Small intestine (tissue), 7 donors: ENCODE data around the gene SLCO3A1. TPM values are rescaled to one million over a fixed set of nuclear protein-coding genes. Genes with fewer than 3 reads are reported as not detected.

Experiments used
- DNase-seq, 2 donors: peaks; one replicate each; pipeline versions ENCODE4 v3.0.0 to v3.0.0-alpha.2; 2013
- FAIRE-seq: peaks from 2 replicates; lab custom pipeline; 2012; peaks lifted over from hg19 to GRCh38; lab: Jason Lieb, UNC
- H3K27ac ChIP-seq, 3 donors: one replicate each; pipeline ENCODE4 v1.5.1; 2013; ENCODE audit warnings: low read length in 2 of 3, mild to moderate bottlenecking in 2 of 3, control low read depth in 1 of 3, inconsistent platforms in 1 of 3, low read depth in 1 of 3, moderate library complexity in 1 of 3
- H3K27me3 ChIP-seq, 3 donors: one replicate each; pipeline ENCODE4 v1.6.1; 2013; ENCODE audit warnings: low read length in 3 of 3, inconsistent platforms in 1 of 3; ENCODE audit not compliant: control insufficient read depth in 3 of 3, insufficient read depth in 3 of 3
- H3K36me3 ChIP-seq, 3 donors: one replicate each; pipeline ENCODE4 v1.6.1; 2013; ENCODE audit warnings: low read length in 3 of 3, inconsistent platforms in 1 of 3, low read depth in 1 of 3, mild to moderate bottlenecking in 1 of 3, moderate library complexity in 1 of 3; ENCODE audit not compliant: control insufficient read depth in 3 of 3, insufficient read depth in 2 of 3
- H3K4me1 ChIP-seq, 3 donors: one replicate each; pipeline ENCODE4 v1.6.1; 2013; ENCODE audit warnings: low read length in 2 of 3, inconsistent platforms in 1 of 3, low read depth in 1 of 3, mild to moderate bottlenecking in 1 of 3, moderate library complexity in 1 of 3; ENCODE audit not compliant: control insufficient read depth in 3 of 3, insufficient read depth in 2 of 3
- H3K4me3 ChIP-seq, 3 donors: one replicate each; pipeline ENCODE4 v1.5.1; 2013; ENCODE audit warnings: low read length in 3 of 3, control low read depth in 1 of 3, inconsistent platforms in 1 of 3, low read depth in 1 of 3, mild to moderate bottlenecking in 1 of 3, moderate library complexity in 1 of 3
- H3K9me3 ChIP-seq, 2 donors: one replicate each; pipeline ENCODE4 v1.6.1; 2013; ENCODE audit warnings: low read depth in 1 of 2, low read length in 1 of 2; ENCODE audit not compliant: control insufficient read depth in 2 of 2, insufficient read depth in 1 of 2
- WGBS, 3 donors: extraction: QIAGEN DNeasy Blood & Tissue Kit; methylation state at CpG; one replicate each; pipeline ENCODE4 v1.1.7; 2013; 5-methylcytosine and 5-hydroxymethylcytosine counted together
- polyA plus RNA-seq, 4 donors: library from polyadenylated mRNA; stranded (reverse) in 3 of 4; unstranded in 1 of 4; fragments of 200-250 nt in 3 of 4; fragments of 120-200 nt in 1 of 4; gene quantifications; one replicate each; pipeline versions ENCODE4 v1.2.1 to v1.2.3, GENCODE V29; 2013
- donor health status: healthy with polysubstance abuse.
- donor health status: control.
- donor health status: control.
- donor health status: Bipolar disorder and iron deficiency.
- donor health status: healthy.

SLCO3A1 gene
- polyA plus RNA-seq, 4 donors, result 0.89 to 4.4 (median 2.6) TPM

DNA sequence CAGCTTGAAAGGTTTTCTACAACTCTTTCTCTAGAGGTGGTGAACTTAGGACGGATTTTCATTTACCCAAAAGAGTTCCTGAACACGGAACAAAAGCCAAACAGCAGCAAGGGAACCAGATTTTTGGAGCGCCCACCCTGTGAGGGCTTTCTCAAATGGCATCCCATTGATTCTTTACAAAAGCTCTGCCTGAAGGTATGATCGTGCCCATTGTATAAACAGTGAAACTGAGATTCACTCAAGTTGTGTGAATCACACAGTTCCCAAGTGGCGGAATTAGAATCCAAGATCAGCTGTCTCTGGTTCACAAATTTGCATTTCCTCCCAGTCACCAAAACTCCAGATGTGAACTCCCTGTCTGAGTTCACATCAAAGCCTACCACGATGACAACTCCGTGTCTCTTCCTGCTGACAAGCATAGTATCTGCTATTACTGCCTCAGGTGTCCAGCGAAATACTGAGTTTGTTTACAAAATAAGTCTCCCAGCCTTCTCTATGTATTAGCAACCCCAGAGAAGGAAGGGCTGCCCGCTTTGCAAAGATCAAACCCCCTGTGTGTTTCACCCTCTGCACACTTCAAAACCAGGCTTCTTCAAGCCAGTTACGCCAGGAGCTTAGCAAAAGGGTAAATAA lies 304.3 kb downstream of the SLCO3A1 start:
- no peak for FAIRE-seq
- no peaks in the 10 kb centered on the region for H3K27me3 ChIP-seq
- peaks cover 0 to 2% (median 2%) of the 10 kb centered on the region in 3 donors for H3K36me3 ChIP-seq
- H3K4me3 ChIP-seq, result no peak overlapping the region
- WGBS, 3 donors, result 88 to 93% (median 89%) methylated on average over 10 of the region's 10 CpGs
- no peak for DNase-seq
- no peak overlapping the region for H3K27ac ChIP-seq
- no peaks in the 10 kb centered on the region for H3K9me3 ChIP-seq
- peaks cover 0 to 2% (median 0%) of the 10 kb centered on the region in 3 donors for H3K4me1 ChIP-seq

DNA sequence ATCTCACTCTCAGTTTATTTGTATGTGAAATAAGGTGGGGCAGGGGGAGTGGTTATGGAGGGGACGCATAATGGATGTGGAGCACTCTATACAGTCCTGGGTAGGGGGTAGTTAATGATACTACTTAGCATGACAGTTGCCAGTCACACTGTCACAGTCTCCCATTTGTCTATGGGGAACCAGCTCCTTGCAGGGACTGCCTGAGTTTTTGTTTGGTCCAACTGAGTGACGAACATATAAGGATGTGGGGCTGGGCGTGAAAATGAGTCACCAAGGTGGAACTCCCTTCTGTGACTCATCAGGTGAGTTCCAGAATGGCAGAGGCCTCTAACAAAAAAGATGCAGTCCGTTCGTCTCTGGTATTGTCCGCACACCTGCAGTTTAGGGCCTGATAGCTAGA lies 304.9 kb downstream of the SLCO3A1 start:
- DNase-seq (peak in 1 of 2 donors; percentile 59), FAIRE-seq (no peak)
- Histone ChIP-seq H3K27ac (no peak overlapping the region), H3K27me3 (no peaks in the 10 kb centered on the region), H3K4me3 (no peak overlapping the region), H3K9me3 (no peaks in the 10 kb centered on the region), H3K4me1 (peaks cover 0 to 2% (median 0%) of the 10 kb centered on the region in 3 donors), H3K36me3 (peaks cover 0 to 6% (median 2%) of the 10 kb centered on the region in 3 donors)
- WGBS, 3 donors, result 45 to 62% (median 53%) methylated on average over 6 of the region's 6 CpGs

DNA sequence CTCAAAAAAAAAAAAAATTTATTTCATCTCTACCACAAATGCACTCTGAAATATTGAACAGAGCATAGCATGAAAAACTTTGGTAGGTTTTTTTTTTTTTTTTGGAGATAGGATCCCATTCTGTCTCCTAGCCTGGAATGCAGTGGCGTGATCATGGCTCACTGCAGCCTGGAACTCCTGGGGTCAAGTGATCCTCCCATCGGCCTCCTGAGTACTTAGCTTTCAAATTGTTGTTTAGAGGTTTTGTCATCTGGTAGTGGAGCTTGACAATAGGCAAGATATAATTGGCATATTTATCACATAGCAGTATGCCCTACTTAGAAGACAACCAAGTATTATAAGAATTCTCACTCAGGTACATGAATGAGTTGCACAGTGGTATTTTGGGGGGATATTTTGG lies 306.0 kb downstream of the SLCO3A1 start:
- Histone ChIP-seq H3K4me1 (peaks cover 2 to 4% (median 2%) of the 10 kb centered on the region in 3 donors), H3K27me3 (no peaks in the 10 kb centered on the region), H3K36me3 (peaks cover 0 to 7% (median 5%) of the 10 kb centered on the region in 3 donors), H3K9me3 (no peaks in the 10 kb centered on the region), H3K4me3 (no peak overlapping the region), H3K27ac (no peak overlapping the region)
- DNase-seq (no peak), FAIRE-seq (no peak)
- 87 to 90% (median 89%) methylated on average over 2 of the region's 2 CpGs for WGBS, 3 donors

DNA sequence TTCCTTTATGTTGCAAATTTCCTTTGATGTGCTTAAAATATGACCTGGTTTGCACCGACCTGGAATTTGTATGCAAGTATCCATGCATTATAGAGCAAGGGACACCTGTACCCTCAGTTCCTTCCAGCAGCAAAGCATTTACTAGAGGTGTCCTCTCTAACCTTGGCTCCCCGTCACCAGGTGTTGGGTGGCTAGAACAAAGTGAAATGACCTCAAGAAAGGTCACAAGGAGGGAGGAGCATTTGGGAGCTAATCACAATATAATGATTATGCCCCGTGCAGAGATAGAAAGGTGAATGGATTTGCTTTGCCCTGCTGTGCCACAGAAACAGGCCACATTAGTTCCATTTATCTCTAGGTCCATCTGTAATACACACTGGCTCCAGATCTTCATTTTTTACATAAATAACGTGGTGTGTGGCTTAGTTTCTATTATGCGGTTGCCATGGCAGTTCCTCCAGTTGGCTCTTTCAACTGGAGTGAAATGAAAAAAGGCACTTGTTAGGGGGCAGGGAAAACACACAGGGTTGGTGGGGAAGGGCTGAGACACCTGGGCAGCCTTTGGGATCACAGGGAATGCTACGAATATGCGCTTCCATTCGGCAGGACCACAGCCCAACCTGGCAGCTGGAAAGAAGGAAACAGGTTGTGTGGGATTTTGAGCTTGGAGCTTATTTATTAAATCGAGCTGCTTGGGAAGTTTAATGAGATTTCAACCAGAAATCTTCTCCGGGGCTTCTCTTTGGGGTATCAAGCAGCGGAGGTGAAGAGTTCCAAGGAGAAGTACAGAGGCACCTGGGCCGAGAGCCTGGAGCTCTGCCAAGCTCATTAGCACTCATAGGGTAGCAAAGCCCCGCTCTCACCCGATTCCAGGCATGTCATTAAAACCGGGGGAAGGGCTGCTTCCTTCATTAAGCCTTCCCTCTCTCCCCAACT lies 306.7 kb downstream of the SLCO3A1 start:
- H3K27ac ChIP-seq, result no peak overlapping the region
- no peak for FAIRE-seq
- WGBS, 3 donors, result 70 to 77% (median 75%) methylated on average over 15 of the region's 15 CpGs

DNA sequence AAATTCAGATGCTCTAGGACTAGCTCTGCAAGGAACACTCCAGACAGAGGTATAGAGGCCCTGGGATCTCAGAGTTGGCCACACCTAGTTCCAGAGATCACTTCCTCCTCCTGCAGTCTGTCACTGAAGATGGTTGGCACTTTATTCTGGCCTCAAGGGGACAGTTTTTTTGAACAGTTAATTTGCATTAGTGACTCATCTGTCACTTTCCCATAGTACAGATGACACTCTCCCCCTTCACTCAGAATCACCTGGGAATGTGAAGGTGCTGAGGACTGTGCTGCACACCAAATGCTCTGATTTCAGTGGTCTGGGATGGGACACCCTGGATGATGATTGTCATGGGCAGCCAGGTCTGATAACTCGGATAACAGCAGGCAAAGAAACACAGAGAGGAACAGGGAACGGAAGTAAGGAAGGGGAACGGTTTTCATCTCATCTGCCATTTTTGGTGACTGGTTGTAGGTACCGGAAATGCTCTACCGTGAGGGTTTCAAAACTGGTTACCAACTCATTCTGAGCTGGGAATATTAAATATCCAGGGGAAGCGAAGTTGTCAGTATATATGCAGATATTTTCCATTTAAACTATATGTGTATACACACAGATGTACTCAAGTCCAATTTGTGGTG lies 307.6 kb downstream of the SLCO3A1 start:
- no peaks in the 10 kb centered on the region for H3K9me3 ChIP-seq
- DNase-seq (peak; percentile 50 to 73), FAIRE-seq (no peak)
- no peak overlapping the region for H3K27ac ChIP-seq
- H3K27me3 ChIP-seq, result no peaks in the 10 kb centered on the region
- H3K36me3 ChIP-seq, result peaks cover 0 to 7% (median 5%) of the 10 kb centered on the region in 3 donors
- 78 to 86% (median 80%) methylated on average over 6 of the region's 6 CpGs for WGBS, 3 donors
- H3K4me3 ChIP-seq, result no peak overlapping the region
- peaks cover 2 to 10% (median 2%) of the 10 kb centered on the region in 3 donors for H3K4me1 ChIP-seq

More for the DNA sequence above, 306.7 kb downstream of the SLCO3A1 start:
- no peak for DNase-seq
- Histone ChIP-seq H3K9me3 (no peaks in the 10 kb centered on the region), H3K36me3 (peaks cover 0 to 7% (median 5%) of the 10 kb centered on the region in 3 donors), H3K4me3 (no peak overlapping the region), H3K27me3 (no peaks in the 10 kb centered on the region), H3K4me1 (peaks cover 2 to 9% (median 2%) of the 10 kb centered on the region in 3 donors)

DNA sequence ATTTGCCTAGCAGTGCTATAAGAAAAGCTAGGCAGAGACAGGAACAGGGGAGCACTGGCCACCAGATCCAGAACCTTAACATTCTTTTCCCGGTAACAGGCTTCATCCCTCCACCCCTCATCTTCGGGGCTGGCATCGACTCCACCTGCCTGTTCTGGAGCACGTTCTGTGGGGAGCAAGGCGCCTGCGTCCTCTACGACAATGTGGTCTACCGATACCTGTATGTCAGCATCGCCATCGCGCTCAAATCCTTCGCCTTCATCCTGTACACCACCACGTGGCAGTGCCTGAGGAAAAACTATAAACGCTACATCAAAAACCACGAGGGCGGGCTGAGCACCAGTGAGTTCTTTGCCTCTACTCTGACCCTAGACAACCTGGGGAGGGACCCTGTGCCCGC lies 309.1 kb downstream of the SLCO3A1 start:
- no peak for DNase-seq
- peaks cover 0 to 6% (median 5%) of the 10 kb centered on the region in 3 donors for H3K36me3 ChIP-seq
- no peaks in the 10 kb centered on the region for H3K9me3 ChIP-seq
- 93 to 94% (median 93%) methylated on average over 17 of the region's 17 CpGs for WGBS, 3 donors
- no peaks in the 10 kb centered on the region for H3K27me3 ChIP-seq
- no peak overlapping the region for H3K4me3 ChIP-seq
- H3K4me1 ChIP-seq, result peaks cover 2 to 13% (median 8%) of the 10 kb centered on the region in 3 donors
- FAIRE-seq, result no peak
- H3K27ac ChIP-seq, result no peak overlapping the region

DNA sequence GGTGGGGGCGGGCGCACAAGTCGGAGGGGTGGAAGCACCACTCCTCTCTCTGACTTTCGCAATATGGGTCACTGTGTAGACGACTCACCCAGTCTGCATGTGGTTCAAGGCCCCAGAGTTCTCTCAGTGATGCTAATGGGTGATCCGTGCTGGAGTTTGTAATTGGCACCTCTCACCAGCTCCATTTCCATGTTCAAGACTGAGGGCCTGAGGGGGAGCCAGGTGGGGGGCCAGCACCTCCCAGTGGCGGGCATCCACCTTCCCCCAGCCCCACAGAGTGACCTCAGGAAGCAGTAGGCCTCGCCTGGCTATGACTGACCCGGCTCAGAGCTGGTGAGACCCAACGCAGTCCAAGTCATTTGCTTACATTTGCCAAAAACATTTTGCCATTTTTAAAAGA lies 310.1 kb downstream of the SLCO3A1 start:
- no peaks in the 10 kb centered on the region for H3K9me3 ChIP-seq
- no peak for DNase-seq
- H3K4me3 ChIP-seq, result no peak overlapping the region
- peaks cover 2 to 13% (median 8%) of the 10 kb centered on the region in 3 donors for H3K4me1 ChIP-seq
- no peak overlapping the region for H3K27ac ChIP-seq
- H3K27me3 ChIP-seq, result no peaks in the 10 kb centered on the region
- H3K36me3 ChIP-seq, result peaks cover 0 to 5% (median 5%) of the 10 kb centered on the region in 3 donors
- WGBS, 3 donors, result 77 to 83% (median 78%) methylated on average over 10 of the region's 10 CpGs
- FAIRE-seq, result no peak
